ENCODE results near the gene ATP6V0A1.
"Not testable (repeated sequence)": the region's sequence is repeated elsewhere in the genome, so short reads cannot be mapped to it uniquely, and the experiment has no call there.

The ATP6V0A1 gene

DNA sequence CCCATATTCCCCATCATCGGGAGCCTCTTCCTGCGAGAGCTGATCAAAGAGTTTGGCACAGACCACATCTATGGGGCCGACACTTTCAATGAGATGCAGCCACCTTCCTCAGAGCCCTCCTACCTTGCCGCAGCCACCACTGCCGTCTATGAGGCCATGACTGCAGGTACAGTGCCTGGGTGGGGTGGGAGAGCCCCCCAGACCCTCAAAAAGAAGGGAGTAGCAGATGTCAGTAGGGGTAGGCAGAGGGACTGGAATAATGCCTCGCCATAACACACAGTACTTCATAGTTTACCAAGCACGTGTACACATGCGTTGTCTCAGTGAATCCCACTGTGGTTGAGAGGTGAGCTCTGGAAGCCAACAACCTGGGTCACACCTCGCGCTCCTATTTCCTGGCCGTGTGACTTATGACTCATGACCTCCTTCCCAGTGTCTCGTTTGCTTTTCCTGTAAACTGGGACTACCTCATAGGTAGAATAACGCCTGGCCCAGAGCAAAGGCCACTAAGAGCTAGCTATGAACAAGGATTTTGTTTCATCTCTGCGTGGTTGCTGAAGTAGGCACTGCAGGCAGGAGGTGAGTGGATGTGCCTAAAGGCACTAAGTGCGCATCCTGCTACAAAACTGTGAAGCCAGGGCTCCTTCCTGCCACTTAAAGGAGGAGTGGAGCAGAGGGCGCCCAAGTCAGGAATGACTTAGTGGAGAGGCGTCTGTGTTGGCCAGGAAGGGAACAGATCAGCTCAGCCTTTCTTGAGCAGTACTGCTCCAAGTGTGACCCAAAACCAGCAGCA is 82.6 kb downstream of the ATP6V0A1 start:
- no peak overlapping the region for H3K4me3 ChIP-seq (IDR thresholded peaks at IDR 0.05; ENCODE audit: insufficient read depth, low read depth, low read length)
- peaks cover 21% of the 10 kb centered on the region for H3K4me1 ChIP-seq (ENCODE audit: low read depth, poor library complexity, severe bottlenecking)
- H3K9ac ChIP-seq = no peak overlapping the region
- H3K4me2 ChIP-seq = no peak overlapping the region
- H4K20me1 ChIP-seq (ENCODE audit: insufficient read depth) = no peaks in the 10 kb centered on the region
- no peak overlapping the region for H3K27ac ChIP-seq
- TF ChIP-seq, protein P1, sequence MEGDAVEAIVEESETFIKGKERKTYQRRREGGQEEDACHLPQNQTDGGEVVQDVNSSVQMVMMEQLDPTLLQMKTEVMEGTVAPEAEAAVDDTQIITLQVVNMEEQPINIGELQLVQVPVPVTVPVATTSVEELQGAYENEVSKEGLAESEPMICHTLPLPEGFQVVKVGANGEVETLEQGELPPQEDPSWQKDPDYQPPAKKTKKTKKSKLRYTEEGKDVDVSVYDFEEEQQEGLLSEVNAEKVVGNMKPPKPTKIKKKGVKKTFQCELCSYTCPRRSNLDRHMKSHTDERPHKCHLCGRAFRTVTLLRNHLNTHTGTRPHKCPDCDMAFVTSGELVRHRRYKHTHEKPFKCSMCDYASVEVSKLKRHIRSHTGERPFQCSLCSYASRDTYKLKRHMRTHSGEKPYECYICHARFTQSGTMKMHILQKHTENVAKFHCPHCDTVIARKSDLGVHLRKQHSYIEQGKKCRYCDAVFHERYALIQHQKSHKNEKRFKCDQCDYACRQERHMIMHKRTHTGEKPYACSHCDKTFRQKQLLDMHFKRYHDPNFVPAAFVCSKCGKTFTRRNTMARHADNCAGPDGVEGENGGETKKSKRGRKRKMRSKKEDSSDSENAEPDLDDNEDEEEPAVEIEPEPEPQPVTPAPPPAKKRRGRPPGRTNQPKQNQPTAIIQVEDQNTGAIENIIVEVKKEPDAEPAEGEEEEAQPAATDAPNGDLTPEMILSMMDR (conservative IDR thresholded peaks at IDR 0.05; ENCODE audit: low read depth, low read length) = no peak
- H3K36me3 ChIP-seq (ENCODE audit: insufficient read depth) = no peaks in the 10 kb centered on the region
- H3K79me2 ChIP-seq (ENCODE audit: insufficient read depth, low read depth) = peaks cover 15% of the 10 kb centered on the region; the same call in 1 of the 2 replicates
- no peaks in the 10 kb centered on the region for H3K27me3 ChIP-seq (ENCODE audit: insufficient read depth, low read depth)
- no peak overlapping the region for H2AFZ ChIP-seq (ENCODE audit: low read depth)

DNA sequence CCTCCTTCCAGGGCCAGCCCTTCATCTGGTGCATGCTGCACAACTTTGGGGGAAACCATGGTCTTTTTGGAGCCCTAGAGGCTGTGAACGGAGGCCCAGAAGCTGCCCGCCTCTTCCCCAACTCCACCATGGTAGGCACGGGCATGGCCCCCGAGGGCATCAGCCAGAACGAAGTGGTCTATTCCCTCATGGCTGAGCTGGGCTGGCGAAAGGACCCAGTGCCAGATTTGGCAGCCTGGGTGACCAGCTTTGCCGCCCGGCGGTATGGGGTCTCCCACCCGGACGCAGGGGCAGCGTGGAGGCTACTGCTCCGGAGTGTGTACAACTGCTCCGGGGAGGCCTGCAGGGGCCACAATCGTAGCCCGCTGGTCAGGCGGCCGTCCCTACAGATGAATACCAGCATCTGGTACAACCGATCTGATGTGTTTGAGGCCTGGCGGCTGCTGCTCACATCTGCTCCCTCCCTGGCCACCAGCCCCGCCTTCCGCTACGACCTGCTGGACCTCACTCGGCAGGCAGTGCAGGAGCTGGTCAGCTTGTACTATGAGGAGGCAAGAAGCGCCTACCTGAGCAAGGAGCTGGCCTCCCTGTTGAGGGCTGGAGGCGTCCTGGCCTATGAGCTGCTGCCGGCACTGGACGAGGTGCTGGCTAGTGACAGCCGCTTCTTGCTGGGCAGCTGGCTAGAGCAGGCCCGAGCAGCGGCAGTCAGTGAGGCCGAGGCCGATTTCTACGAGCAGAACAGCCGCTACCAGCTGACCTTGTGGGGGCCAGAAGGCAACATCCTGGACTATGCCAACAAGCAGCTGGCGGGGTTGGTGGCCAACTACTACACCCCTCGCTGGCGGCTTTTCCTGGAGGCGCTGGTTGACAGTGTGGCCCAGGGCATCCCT is 84.8 kb downstream of the ATP6V0A1 start:
- TF ChIP-seq, protein P1 (conservative IDR thresholded peaks at IDR 0.05; ENCODE audit: low read depth, low read length) = no peak
- no peaks in the 10 kb centered on the region for H3K36me3 ChIP-seq (ENCODE audit: insufficient read depth)
- no peaks in the 10 kb centered on the region for H4K20me1 ChIP-seq (ENCODE audit: insufficient read depth)
- H3K4me2 ChIP-seq = no peak overlapping the region
- H3K4me3 ChIP-seq (IDR thresholded peaks at IDR 0.05; ENCODE audit: insufficient read depth, low read depth, low read length) = no peak overlapping the region
- H3K4me1 ChIP-seq (ENCODE audit: low read depth, poor library complexity, severe bottlenecking) = peaks cover 15% of the 10 kb centered on the region
- H3K27me3 ChIP-seq (ENCODE audit: insufficient read depth, low read depth) = no peaks in the 10 kb centered on the region
- no peak overlapping the region for H3K9ac ChIP-seq
- H3K79me2 ChIP-seq (ENCODE audit: insufficient read depth, low read depth) = no peaks in the 10 kb centered on the region
- no peak overlapping the region for H3K27ac ChIP-seq
- H2AFZ ChIP-seq (ENCODE audit: low read depth) = no peak overlapping the region

DNA sequence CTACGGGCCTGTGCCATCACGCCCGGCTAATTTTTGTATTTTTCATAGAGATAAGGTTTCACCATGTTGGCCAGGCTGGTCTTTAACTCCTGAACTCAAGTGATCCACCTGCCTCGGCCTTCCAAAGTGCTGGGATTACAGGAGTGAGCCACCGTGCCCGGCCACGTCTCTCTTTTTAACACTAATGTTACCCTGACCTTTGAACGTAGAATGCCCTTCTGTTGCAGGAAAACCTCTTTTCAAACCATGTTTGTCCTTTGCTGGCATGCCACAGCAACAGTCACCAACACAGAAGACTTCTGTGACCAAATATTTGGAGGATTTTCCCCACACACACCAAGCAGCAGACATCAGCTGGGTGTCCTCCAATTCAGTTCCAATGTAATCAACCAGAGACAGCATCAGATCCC is 86.2 kb downstream of the ATP6V0A1 start:
- Histone ChIP-seq H3K27ac (no peak overlapping the region), H3K4me1 (ENCODE audit: low read depth, poor library complexity, severe bottlenecking) (peaks cover 24% of the 10 kb centered on the region), H3K4me3 (IDR thresholded peaks at IDR 0.05; ENCODE audit: insufficient read depth, low read depth, low read length) (no peak overlapping the region), H4K20me1 (ENCODE audit: insufficient read depth) (no peaks in the 10 kb centered on the region), H3K4me2 (no peak overlapping the region), H3K27me3 (ENCODE audit: insufficient read depth, low read depth) (peaks cover 7% of the 10 kb centered on the region), H2AFZ (ENCODE audit: low read depth) (no peak overlapping the region), H3K79me2 (ENCODE audit: insufficient read depth, low read depth) (no peaks in the 10 kb centered on the region), H3K9ac (no peak overlapping the region), H3K36me3 (ENCODE audit: insufficient read depth) (no peaks in the 10 kb centered on the region)
- TF ChIP-seq, protein P1 (conservative IDR thresholded peaks at IDR 0.05; ENCODE audit: low read depth, low read length) = no peak

DNA sequence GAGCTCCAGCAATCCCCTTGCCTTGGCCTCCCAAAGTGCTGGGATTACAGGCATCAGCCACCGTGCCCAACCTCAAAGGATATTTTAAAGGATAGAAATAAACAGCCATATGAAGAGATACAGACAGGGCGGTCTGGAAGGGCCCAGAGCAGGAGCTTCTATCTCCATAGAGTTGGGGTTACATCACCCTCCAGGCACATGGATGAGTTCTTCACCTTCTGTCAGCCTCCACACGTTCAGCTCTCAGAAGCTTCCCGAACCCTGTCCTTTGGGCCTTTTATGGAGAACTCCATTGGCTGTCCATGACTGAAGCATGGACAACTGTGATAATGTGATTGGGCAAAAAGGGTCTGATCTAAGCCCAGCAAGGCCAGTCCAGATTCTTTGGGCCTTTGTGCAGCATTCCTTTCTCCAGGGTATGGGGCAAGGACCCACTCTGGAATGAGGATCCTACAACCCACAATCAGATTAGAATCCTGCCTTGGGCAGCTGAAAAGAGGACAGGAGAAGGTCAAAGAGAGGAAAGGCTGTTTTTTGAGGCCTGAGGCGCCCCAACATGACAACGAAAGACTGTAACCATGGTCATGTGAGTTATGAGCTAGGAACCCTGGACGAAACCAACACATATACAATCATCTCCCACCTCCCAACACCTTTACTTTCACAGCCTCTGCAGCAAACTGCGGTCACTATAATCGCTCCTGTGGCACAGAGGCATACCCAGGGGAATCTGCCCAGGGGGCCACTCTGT is 87.3 kb downstream of the ATP6V0A1 start:
- H3K4me2 ChIP-seq; H3K79me2 ChIP-seq (ENCODE audit: insufficient read depth, low read depth); H3K9ac ChIP-seq; H3K27ac ChIP-seq; H3K36me3 ChIP-seq (ENCODE audit: insufficient read depth); H3K4me3 ChIP-seq (IDR thresholded peaks at IDR 0.05; ENCODE audit: insufficient read depth, low read depth, low read length); H4K20me1 ChIP-seq (ENCODE audit: insufficient read depth); H2AFZ ChIP-seq (ENCODE audit: low read depth); H3K27me3 ChIP-seq (ENCODE audit: insufficient read depth, low read depth): not testable (repeated sequence)
- peaks cover 24% of the 10 kb centered on the region for H3K4me1 ChIP-seq (ENCODE audit: low read depth, poor library complexity, severe bottlenecking)
